ENCODE data around the gene AP2B1.

GRCh38 chr17:35577830-35578196 lies 9.3 kb upstream of the AP2B1 start:
- TF ChIP-seq, protein P1, sequence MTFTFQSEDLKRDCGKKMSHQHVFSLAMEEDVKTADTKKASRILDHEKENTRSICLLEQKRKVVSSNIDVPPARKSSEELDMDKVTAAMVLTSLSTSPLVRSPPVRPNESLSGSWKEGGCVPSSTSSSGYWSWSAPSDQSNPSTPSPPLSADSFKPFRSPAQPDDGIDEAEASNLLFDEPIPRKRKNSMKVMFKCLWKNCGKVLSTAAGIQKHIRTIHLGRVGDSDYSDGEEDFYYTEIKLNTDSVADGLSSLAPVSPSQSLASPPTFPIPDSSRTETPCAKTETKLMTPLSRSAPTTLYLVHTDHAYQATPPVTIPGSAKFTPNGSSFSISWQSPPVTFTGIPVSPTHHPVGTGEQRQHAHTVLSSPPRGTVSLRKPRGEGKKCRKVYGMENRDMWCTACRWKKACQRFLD (tag by site-specific recombination; IDR thresholded peaks at IDR 0.05): no peak
- TF ChIP-seq ZBTB1 (tag by site-specific recombination; IDR thresholded peaks at IDR 0.05): no peak
